Measurements from ENCODE around the gene TSPEAR.
"Not testable (repeated sequence)": the region's sequence is repeated elsewhere in the genome, so short reads cannot be mapped to it uniquely, and the experiment has no call there.

TSPEAR gene

DNA sequence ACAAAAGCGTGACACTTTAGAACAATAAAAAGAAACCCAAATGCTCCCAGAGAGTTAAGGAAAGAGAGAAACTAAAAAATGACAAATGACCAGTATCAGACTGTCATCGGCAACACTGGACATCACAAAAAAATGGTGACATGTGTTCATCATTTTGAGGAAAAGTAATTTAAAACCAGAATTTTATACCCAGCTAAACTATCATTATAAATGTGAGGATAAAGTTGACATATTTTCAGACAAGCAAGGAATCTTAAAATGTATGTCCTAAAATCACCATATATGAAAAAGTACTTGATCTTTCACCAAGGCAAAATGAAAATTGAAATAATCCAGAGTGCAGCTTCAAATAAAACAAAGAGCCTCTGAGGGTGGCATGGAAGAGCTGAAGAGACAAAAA, 66.5 kb downstream of the TSPEAR start:
- H3K4me3 ChIP-seq (replicated peaks; ENCODE audit: low read depth, low read length), result no peak overlapping the region
- TF ChIP-seq, protein P1, sequence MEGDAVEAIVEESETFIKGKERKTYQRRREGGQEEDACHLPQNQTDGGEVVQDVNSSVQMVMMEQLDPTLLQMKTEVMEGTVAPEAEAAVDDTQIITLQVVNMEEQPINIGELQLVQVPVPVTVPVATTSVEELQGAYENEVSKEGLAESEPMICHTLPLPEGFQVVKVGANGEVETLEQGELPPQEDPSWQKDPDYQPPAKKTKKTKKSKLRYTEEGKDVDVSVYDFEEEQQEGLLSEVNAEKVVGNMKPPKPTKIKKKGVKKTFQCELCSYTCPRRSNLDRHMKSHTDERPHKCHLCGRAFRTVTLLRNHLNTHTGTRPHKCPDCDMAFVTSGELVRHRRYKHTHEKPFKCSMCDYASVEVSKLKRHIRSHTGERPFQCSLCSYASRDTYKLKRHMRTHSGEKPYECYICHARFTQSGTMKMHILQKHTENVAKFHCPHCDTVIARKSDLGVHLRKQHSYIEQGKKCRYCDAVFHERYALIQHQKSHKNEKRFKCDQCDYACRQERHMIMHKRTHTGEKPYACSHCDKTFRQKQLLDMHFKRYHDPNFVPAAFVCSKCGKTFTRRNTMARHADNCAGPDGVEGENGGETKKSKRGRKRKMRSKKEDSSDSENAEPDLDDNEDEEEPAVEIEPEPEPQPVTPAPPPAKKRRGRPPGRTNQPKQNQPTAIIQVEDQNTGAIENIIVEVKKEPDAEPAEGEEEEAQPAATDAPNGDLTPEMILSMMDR (IDR thresholded peaks at IDR 0.05; ENCODE audit: low read depth, low read length, missing control alignments), result no peak

DNA sequence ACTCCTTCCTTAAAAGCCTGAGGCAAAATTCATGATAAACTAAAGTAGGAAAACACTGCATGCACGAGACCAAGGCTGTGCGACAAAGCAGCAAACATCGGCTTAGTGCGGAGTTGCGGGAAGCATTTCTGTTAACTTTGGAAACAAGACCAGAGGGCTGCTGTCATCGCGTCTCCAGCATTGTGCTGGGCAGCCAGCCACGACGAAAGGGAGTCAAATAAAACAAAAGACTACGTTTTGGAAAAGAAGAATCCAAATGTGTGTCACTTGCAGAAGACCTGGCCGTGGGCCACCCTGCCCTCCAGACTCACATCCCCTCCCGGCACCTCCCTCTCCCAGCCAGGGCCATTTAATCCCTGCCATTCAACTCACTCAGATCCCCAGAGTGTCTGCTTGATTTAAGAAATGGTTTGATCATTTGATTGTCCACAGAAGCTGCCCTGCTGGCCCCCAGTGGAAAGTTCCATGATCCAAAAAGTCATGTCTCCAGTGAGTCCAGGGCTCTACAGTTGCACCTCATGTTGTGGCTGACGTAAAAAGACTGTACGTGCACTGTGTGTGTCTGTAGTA, 67.5 kb downstream of the TSPEAR start:
- no peak overlapping the region for H3K4me3 ChIP-seq (replicated peaks; ENCODE audit: low read depth, low read length)
- TF ChIP-seq, protein P1 (IDR thresholded peaks at IDR 0.05; ENCODE audit: low read depth, low read length, missing control alignments), result no peak
- DNase-seq (ENCODE audit: extremely low read depth, low read depth), result no peak

More for the DNA sequence above, 66.5 kb downstream of the TSPEAR start:
- no peak for DNase-seq (ENCODE audit: extremely low read depth, low read depth)

DNA sequence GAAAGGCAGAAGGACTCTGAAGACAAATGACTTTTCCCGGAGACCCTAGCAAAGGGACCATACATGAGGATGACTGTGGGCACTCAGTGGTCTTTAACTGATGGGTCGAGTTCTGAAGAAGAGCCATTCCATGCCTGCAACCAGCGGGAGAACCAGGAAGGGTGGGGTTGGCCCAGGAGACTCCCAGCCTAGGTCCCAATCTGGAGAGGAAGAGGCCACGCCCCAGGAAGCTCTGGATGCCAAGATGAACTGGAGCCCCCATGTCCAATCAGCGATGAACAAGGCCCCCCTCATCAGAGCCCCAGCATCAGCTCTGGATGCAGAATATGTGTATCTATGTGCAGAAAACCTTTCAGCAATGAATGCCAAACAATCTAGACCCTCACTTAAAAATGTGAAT, 70.6 kb downstream of the TSPEAR start:
- DNase-seq (ENCODE audit: extremely low read depth, low read depth), result no peak
- TF ChIP-seq, protein P1 (IDR thresholded peaks at IDR 0.05; ENCODE audit: low read depth, low read length, missing control alignments), result no peak
- H3K4me3 ChIP-seq (replicated peaks; ENCODE audit: low read depth, low read length), result no peak overlapping the region

DNA sequence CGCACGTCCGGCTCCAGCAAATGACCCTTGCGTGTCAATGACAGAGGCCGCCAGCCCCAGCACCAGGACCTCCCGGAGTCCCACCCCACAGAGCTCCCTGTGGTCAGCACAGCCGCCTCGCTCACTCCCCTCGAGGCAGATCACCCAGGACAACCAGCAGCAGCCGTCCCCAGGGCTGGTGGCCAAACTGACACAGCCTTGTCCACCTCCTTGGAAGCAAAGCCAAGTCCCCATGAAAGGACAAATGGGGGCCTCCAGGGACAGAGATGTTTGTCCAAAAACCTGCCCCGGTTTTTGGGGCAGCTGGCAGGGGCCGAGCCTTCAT, 72.1 kb downstream of the TSPEAR start:
- no peak for DNase-seq (ENCODE audit: extremely low read depth, low read depth)
- TF ChIP-seq, protein P1 (IDR thresholded peaks at IDR 0.05; ENCODE audit: low read depth, low read length, missing control alignments), result no peak
- no peak overlapping the region for H3K4me3 ChIP-seq (replicated peaks; ENCODE audit: low read depth, low read length)

DNA sequence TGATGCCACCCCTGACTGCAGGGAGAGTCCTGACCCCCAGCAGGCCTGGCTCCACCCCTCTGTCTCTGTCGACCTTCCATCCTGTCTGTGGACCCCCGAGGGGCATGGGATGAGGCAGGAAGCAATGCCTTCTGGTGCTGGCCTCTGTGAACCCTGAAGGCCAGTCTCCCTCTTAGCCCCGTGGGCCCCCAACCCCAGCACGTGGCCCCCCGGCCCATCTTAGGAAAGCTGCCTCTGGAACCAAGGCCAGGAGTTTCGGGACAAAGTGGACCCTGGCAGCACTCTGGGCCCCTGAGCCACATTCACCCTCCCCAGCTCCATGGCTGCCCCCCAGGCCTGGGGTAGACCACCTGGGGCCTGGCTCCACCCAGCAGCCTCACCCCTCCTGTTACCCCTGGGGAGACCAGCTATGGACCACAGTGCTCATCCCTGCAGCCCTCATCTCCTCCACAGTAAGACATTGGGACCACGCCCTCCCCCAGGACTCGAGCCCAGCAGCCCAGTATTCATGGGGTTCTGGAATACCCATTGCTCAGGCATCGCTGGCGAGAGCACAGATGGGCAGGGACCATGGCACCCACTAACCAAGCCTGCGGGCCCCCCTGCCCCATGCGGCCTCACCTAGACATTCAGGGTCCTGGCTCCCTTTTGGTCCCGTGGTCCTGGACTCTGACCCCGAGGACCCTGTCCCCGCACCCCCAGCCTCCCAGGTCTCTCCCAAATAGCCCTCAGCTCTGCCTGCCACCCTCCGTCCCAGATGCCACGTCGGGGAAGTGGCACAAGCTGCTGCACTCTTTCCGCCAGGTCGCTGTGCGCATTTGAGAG, 72.7 kb downstream of the TSPEAR start:
- DNase-seq (ENCODE audit: extremely low read depth, low read depth); H3K4me3 ChIP-seq (replicated peaks; ENCODE audit: low read depth, low read length): not testable (repeated sequence)

DNA sequence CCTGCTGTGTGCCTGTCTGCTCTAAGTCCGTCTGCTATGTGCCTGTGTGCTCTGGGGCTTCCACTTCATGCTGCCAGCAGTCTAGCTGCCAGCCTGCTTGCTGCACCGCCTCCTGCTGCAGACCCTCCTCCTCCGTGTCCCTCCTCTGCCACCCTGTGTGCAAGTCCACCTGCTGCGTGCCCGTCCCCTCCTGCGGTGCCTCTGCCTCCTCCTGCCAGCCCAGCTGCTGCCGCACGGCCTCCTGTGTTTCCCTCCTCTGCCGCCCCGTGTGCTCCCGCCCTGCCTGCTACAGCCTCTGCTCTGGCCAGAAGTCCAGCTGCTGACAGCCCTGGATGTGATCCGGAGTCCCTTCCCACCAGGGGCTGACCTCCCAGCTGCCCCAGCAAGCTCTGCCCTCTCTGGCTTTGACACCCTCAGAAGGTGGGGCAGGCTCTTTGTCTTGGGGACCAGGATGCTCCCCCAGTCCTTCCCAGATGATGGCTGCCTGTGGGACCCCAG, 73.5 kb downstream of the TSPEAR start:
- H3K4me3 ChIP-seq (replicated peaks; ENCODE audit: low read depth, low read length); DNase-seq (ENCODE audit: extremely low read depth, low read depth): not testable (repeated sequence)

DNA sequence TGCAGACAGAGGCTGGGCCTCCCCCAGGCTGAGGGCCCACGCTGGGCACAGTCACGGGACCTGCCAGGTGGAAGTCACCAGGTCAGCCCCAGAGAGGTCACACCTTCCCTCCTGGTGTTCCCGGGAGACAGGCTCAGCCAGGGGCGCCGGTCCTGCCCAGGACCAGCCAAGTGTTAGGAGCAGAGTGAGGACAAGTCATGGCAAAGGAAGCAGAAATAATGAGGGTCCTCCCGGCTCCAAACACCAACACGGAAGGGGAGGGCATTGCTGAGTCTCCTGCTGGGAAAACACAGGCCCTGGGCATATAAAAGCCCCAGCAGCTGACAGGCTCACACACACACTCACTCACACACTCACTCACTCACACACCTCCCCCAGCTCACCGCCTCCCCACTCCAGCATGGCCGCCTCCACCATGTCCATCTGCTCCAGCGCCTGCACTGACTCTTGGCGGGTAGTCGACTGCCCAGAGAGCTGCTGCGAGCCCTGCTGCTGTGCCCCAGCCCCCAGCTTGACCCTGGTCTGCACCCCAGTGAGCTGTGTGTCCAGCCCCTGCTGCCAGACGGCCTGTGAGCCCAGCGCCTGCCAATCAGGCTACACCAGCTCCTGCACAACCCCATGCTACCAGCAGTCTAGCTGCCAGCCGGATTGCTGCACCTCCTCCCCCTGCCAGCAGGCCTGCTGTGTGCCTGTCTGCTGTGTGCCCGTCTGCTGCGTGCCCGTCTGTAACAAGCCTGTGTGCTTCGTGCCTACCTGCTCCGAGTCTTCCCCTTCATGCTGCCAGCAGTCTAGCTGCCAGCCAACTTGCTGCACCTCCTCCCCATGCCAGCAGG, 74.1 kb downstream of the TSPEAR start, which contains the start of gene KRTAP10-10:
Gene KRTAP10-10 (plus strand): TSS at position 339 of the 833 bp plus-strand sequence. CDS start 62 bp downstream, at position 401.
- no peak for DNase-seq (ENCODE audit: extremely low read depth, low read depth)
- no peak within 1 kb of the TSS for H3K4me3 ChIP-seq (replicated peaks; ENCODE audit: low read depth, low read length)
- TF ChIP-seq, protein P1 (IDR thresholded peaks at IDR 0.05; ENCODE audit: low read depth, low read length, missing control alignments), result no peak
